Cardiac fibroblast (primary cell): ENCODE data around the gene IL17REL.

Experiments
- DNase-seq, 2 donors: peaks; one replicate each; pipeline versions ENCODE4 v3.0.0 to v3.0.0-alpha.2; 2010; ENCODE audit warnings: low read depth in 2 of 2
- H3K4me3 ChIP-seq, 2 donors: replicated peaks in 1 of 2; 1 replicate in 1 of 2; 2 replicates in 1 of 2; pipeline ENCODE4 v1.5.1; 2011; ENCODE audit warnings: low read depth in 2 of 2, low read length in 2 of 2, mild to moderate bottlenecking in 2 of 2, moderate library complexity in 1 of 2
- TF ChIP-seq, protein P1 (sequence below): IDR thresholded peaks from one replicate; pipeline ENCODE4 v1.5.1; 2011; ENCODE audit warnings: low read depth, mild to moderate bottlenecking, low read length, inconsistent platforms

The IL17REL gene

DNA sequence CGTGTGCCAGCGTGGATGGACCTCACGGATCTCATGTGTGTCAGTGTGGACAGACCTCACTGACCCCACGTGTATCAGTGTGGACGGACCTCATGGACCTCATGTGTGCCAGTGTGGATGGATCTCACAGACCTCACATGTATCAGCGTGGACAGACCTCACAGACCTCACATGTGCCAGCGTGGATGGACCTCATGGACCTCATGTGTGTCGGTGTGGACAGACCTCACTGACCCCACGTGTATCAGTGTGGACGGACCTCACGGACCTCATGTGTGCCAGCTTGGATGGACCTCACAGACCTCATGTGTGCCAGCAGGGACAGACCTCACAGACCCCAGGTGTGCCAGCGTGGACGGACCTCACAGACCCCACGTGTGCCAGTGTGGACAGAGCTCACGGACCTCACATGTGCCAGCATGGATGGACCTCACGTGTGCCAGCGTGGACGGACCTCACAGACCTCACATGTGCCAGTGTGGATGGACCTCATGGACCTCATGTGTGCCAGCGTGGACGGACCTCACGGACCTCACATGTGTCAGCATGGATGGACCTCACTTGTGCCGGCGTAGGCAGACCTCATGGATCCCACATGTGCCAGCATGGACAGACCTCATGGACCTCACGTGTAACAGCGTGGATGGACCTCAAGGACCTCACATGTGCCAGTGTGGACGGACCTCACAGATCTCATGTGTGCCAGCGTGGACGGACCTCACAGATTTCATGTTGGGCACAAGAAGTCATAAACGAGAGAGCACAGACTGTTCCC, 27.3 kb upstream of the IL17REL start:
- H3K4me3 ChIP-seq = no peak overlapping the region
- no peak for DNase-seq
- TF ChIP-seq, protein P1, sequence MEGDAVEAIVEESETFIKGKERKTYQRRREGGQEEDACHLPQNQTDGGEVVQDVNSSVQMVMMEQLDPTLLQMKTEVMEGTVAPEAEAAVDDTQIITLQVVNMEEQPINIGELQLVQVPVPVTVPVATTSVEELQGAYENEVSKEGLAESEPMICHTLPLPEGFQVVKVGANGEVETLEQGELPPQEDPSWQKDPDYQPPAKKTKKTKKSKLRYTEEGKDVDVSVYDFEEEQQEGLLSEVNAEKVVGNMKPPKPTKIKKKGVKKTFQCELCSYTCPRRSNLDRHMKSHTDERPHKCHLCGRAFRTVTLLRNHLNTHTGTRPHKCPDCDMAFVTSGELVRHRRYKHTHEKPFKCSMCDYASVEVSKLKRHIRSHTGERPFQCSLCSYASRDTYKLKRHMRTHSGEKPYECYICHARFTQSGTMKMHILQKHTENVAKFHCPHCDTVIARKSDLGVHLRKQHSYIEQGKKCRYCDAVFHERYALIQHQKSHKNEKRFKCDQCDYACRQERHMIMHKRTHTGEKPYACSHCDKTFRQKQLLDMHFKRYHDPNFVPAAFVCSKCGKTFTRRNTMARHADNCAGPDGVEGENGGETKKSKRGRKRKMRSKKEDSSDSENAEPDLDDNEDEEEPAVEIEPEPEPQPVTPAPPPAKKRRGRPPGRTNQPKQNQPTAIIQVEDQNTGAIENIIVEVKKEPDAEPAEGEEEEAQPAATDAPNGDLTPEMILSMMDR = no peak

DNA sequence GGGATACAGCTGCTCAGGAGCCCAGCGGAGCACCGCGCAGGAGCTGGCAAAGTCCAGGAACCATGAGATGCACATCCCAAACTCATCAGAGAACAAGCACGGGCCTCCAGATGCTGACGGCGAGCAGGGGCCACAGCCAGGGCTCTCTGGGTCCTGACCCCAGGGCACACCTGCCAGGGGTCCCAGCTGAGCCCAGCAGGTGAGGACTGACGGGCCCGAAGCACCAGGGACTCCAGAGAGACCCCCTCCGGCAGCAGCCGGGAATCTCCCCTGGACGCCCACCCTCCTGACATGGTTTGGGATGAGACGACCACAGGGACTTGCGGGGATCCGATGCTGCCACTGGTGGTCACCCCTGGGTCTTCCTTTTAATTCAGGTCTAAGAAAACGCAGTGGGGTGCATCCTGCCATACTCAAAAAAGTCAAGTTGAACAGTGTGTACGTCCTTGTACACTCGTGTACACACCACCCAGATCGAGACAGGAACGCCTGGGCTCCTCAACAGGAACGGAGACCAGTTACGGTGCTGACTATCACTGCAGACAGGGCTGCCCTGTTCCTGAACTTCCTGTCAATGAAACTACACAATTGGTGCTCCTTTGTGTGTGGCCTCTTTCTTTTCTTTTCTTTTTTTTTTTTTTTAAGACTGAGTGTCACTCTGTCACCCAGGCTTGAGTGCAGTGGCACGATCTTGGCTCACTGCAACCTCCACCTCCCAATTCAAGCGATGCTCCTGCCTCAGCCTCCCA, 23.6 kb upstream of the IL17REL start:
- TF ChIP-seq, protein P1 = no peak
- DNase-seq = no peak
- no peak overlapping the region for H3K4me3 ChIP-seq

DNA sequence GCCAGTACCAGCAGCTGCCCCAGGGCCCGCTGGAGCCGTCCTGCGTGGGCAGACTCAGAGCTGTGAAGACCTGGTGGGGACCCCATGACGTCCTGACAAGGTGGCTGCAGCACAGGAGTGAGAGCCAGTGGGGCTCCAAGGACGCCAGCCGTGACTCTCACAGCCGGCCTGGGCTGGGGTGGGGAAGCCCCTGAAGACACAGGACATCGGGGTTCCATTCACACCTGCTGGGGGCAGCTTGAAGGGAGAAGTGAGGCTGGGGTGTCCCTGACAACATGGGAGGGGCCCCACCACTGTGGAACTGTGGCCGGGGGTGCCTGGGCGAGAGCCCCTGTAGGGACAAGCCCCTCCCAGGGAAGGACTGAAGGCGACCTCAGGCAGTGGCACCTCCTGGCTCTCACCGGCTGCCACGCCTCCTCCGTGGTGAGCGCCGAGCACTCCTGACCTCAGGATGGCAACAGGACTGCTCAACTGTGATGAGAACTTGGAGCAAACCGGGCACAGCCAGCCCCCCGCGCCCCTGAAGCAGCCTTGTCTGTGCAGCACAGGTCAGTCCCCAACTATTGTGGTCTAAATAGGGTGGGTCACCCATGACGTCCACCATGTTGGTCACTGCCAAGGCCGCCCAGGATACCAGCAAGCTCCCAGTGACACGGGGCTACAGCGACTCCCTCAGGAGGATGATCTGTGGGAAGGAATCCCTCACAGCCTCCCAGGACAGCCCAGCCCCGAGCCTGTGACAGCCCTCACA, 22.7 kb upstream of the IL17REL start:
- DNase-seq = no peak
- no peak overlapping the region for H3K4me3 ChIP-seq
- TF ChIP-seq, protein P1 = no peak

DNA sequence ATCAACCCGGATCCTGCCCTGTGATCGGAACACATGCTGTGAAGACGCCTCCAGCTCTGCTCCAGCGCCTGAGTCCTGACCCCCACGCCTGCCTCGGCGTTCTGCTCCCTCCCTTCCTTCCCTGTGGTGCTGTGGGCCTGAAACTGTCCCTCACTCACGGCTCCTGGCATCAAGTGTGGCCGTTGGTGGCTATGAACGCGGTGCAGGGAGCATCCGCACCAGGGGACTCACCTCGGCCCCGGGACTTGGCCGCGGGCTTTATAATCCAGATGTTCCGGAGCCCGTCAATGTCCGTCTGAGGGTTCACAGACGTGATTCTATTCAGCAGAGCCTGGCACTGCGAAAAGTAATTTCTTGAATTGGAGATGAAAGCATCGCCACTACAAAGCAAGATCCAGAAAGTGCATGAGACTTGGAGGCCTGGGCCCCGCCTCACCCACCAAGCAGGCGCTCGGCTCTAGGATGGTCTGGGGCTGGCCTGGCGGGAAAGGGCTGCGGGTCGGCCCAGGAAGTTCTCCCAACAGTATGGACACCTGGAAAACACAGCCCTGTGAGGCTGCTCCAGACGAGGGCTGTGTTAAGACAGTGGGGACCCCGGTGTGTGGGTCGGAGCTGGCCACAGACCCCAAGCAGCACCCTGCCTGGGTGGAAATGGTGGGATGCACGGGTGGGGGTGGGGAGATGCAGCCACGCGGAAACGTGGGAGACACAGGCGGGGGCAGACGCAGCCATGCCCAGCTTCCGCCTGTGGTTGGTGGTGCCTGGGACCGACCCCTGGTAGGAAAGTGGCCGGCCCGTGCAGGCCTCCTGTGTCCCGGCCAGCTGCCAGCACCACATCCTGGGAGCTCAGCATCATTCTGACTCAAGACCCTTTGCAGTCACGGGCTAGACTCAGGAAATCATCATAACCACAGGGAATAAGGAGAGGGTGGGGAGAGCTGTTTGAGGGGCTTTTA, 21.8 kb upstream of the IL17REL start:
- no peak for DNase-seq
- TF ChIP-seq, protein P1 = no peak
- H3K4me3 ChIP-seq = no peak overlapping the region

DNA sequence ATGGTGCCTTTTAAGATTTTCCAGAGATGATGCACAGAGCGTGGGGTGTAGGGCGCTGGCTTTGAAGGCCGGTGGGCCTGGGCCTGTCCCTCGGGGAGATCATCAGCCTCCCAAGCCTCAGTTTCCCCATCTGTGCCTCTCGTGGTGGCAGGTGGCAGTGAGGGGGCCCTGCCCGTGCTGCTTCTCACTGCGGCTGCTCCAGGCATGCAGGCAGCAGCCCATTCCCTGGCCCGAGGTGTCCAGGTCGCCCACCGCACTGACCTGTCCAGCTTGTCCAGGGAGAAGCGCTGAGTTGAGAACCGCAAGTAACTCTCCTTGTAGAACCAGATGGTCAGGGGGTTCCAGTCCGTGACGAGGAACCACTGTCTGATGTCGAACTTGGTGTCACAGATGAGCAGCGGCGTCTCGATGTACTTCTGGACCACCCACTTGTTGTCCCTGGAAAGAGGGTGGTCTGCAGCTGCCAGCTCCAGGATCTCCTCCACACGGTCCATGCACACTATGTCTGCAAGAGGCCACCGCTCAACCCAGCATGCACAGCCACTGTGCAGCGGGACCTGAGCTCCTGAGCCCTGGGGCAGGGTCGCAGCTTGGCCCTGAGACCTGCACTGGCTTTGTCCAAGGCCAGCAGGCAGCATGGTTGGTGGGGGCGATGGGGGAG, 20.5 kb upstream of the IL17REL start:
- no peak overlapping the region for H3K4me3 ChIP-seq
- TF ChIP-seq, protein P1 = no peak
- no peak for DNase-seq
